Inferior parietal cortex (tissue), 1 donor: Measurements from ENCODE around the gene UFD1.

Experiments
- DNase-seq: peaks from one replicate; pipeline ENCODE4 v3.0.0-alpha.2; 2016; ENCODE audit errors: extremely low spot score

Gene UFD1

DNA sequence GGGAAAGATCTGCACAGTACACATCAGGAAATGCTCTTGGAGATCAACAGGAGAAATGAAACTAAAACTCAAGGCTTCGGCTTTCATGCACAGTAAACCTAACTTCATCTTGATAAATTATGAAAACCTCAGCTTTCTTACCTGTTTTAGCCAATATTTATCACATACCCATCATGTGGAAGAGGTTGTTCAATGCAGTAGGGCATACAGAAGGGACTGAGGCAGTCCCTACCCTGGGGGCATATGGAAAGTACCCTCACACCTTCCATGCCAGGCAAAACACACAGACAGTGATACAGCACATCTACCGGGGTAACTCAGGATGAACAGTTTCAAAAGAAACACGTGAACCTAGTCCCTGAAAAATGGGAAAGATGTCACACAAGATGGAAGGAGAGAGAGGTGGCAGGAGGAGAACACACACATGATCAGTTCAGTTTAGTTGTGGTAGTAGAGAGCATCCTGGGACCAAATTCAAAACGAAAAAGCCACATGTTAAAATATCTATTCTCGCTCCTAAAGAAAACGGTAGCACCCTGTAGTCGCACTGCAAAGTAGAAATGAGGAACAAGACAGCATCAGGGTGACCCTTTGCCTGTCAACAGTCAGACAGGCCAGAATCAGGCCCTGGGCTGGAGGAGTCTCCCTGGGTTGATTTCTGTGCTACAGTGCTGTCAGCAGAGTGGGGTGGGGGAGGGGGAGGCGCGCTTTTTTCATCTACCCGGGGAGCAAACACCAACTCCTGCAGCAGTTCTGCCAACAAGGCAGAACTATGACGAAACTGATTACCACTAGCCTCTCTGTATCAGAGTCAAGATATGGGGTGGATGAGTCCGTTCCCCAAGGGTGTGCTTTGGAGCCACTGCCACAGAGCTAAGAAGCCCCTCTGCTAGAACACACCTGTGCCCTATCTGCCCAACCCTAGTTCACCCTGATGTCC is 48.8 kb downstream of the UFD1 start:
- DNase-seq, result no peak

- DNase-seq, result no peak
These were observed 54.9 kb downstream of the UFD1 start for GRCh38 chr22:19424186-19424500.

- DNase-seq, result no peak
These were observed 56.3 kb downstream of the UFD1 start for GRCh38 chr22:19422440-19423301.

GRCh38 chr22:19420321-19420720 is 58.7 kb downstream of the UFD1 start:
- DNase-seq, result no peak

GRCh38 chr22:19419464-19420178 is 59.4 kb downstream of the UFD1 start:
- peak; percentile 30 for DNase-seq

- DNase-seq, result peak; percentile 59
These were observed 59.9 kb downstream of the UFD1 start for GRCh38 chr22:19419086-19419463.

DNA sequence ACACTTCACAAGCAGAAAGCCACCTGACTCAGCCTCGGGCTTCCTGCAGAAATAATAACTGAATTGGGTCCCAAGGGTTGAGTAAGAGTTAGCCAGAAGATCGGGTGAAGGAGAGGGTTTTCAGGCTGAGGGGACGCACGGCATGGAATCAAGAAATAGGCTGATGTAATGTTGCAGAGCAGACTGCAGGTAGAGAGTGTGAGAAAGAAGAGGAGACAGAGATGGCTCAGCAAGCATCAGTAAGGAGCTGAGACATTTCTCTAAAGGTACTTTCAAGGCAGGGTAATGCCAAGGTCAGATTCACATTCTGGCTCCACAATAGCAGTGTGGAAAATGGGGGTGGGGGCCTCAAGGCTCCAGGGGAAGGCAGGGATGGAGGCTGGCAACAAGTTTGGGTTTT is 66.1 kb downstream of the UFD1 start:
- no peak for DNase-seq

- no peak for DNase-seq
These were observed 66.5 kb downstream of the UFD1 start for GRCh38 chr22:19412478-19412877.

GRCh38 chr22:19411690-19412045 is 67.3 kb downstream of the UFD1 start:
- no peak for DNase-seq

DNA sequence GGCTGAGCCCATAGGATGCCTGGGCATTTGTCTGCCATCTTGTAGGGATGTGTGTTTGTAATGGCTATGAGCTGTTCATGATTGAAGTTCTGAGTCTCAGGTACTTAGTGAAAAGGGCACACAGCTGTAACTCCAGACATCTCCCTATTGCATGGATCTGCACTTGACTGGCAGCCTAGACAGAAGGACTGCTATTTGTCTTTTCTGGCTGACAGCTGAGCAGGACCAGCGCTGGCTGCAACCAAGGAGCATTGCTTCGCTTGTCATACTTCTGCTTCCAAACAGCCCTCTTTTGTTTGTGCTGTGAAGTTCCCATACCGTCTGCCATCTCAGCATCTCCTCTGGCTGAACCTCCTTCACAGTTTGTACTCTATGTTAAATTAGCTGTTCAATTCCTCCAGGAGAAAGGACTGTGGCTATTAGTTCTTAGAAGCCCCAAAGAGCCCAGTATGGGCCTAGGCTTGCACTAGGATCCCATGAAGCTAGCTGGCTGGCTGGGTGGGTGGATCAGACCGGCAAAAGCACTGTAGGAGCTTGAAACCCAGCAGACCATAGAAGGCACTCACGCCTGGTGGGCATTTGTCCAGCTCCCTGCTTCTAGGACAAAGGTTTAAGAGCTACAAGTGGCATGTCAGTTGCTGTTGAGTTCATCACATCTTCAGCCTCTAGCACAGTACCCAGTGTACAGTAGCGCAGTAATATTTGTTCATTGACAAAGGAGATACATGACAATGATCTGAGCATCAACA is 67.9 kb downstream of the UFD1 start:
- no peak for DNase-seq

DNA sequence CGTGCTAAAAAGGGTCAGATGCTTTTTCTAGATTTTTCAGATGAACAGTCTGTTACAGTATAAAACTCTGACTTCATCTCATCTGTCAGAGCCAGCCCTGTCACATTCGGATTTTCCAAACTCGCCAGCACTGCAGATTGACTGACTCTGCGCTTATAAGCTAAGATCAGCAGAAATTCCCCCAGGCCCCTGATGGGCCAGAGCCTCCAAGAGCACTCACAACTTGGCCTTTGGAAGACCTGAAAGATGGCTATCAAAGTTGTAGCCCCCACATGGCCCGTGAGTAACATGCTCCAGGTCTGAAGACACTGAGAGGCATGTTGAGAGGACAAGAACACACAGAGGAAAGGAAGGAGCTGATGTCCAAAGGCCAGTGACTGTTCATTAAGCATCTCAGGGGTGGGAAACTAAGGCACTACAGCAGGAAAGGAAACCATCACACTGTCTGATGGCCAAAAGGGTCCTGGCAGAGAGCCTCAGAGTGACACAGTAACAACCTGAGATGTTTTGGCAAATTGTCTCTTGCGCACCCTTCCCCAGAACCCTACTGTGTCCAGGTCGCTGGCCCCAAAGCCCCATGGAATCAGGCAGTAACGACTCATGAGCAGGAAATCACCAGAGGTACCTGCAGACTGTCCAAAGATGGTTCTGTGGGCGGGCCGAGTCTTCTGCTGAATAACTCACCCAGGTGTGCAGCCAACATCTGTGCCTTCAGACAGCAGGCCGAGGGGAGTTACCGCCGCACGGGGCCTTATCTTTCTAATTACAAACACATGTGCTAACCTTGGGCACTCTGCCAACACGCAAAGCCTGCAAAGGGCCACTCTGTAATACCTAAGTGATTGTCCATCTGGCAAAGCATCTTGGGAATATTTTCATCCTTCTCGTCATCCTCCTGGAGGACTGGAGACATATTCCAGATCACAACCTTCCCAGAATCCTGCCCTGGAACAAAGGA is 71.1 kb downstream of the UFD1 start:
- DNase-seq, result no peak

- DNase-seq, result no peak
These were observed 72.1 kb downstream of the UFD1 start for GRCh38 chr22:19406846-19407245.

DNA sequence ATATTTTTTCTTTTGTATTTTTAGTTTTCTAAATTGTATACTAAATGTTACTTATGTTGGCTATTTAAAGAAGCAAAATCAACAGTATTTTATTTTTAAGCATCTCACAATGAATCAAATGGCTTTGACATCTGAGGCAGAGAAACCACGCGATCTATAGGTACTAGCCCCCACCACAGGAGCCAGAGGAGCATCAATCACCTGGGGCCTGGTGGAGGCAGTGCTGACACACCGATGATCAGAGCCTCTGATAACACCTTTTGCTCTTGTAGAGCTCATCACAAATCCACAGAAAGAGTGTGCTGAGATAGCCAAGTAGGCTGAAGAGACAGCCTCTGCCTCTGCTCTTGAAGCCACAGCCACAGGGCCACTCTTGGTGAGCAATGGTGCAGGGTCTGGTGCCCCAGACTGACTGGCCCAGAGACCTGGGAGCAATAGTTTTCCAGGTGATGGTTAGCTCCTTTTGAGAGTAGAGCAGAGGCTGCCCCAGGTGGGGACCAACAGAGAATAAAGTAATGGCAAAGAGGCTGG is 72.6 kb downstream of the UFD1 start:
- no peak for DNase-seq

- DNase-seq, result no peak
These were observed 73.3 kb downstream of the UFD1 start for GRCh38 chr22:19405652-19406051.

- DNase-seq, result no peak
These were observed 73.9 kb downstream of the UFD1 start for GRCh38 chr22:19405133-19405532.

GRCh38 chr22:19404676-19405075 is 74.3 kb downstream of the UFD1 start:
- DNase-seq, result no peak

DNA sequence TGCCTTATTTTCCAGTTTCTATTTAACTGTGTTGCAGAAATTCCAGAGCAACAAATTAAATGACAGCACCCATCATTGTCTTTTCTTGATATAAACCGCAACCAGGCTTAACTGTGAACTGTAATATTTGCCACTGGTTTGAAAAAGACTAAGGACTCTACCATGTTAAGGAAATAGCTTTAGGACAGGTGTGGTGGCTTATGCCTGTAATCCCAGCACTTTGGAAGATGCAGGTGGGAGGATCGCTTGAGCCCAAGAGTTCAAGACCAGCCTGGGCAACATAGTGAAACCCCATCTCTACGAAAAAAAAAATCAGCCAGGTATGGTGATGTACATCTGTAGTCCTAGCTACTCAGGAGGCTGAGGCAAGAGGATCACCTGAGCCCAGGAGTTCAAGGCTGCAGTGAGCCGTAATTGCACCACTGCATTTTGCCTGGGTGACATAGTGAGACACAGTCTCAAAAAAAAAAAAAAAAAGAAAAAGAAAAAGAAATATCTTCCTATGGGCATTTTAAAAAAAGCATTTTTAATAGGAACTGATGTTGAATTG is 76.3 kb downstream of the UFD1 start:
- DNase-seq, result no peak

- DNase-seq, result no peak
These were observed 77.5 kb downstream of the UFD1 start for GRCh38 chr22:19401483-19401882.

- no peak for DNase-seq
These were observed 78.1 kb downstream of the UFD1 start for GRCh38 chr22:19400881-19401280.
